Endodermal cell (in vitro differentiated cells): Measurements from ENCODE around the gene NCKAP5. TPM values are rescaled to one million over a fixed set of nuclear protein-coding genes. Genes with fewer than 3 reads are reported as not detected.

Experiments used
- DNase-seq: peaks from one replicate; pipeline ENCODE4 v3.0.0-alpha.2; 2017
- H3K27ac ChIP-seq: 2 replicates; pipeline ENCODE4 v1.5.1; 2013; ENCODE audit warnings: mild to moderate bottlenecking, low read depth, low read length, moderate library complexity
- H3K27me3 ChIP-seq: 2 replicates; pipeline ENCODE4 v1.6.1; 2013; ENCODE audit warnings: mild to moderate bottlenecking, low read length, moderate library complexity; ENCODE audit not compliant: insufficient read depth, control insufficient read depth, poor library complexity, severe bottlenecking
- H3K36me3 ChIP-seq: 2 replicates; pipeline ENCODE4 v1.7.0; 2013; ENCODE audit warnings: mild to moderate bottlenecking, low read length, moderate library complexity; ENCODE audit not compliant: control insufficient read depth, insufficient read depth
- H3K4me1 ChIP-seq: one replicate; pipeline ENCODE4 v1.7.0; 2013; ENCODE audit warnings: low read length; ENCODE audit not compliant: control insufficient read depth, insufficient read depth
- H3K4me3 ChIP-seq: 2 replicates; pipeline ENCODE4 v1.5.1; 2013; ENCODE audit warnings: mild to moderate bottlenecking, low read length, moderate library complexity
- H3K9ac ChIP-seq: 2 replicates; pipeline ENCODE4 v1.6.1; 2013; ENCODE audit warnings: mild to moderate bottlenecking, low read length, moderate library complexity; ENCODE audit not compliant: poor library complexity, severe bottlenecking; ENCODE audit errors: extremely low read depth
- H3K9me3 ChIP-seq: 2 replicates; pipeline ENCODE4 v1.6.1; 2013; ENCODE audit warnings: mild to moderate bottlenecking, low read length, moderate library complexity; ENCODE audit not compliant: control insufficient read depth
- H3K27ac Mint-ChIP-seq: 2 replicates; pipeline ENCODE4 v1.8.0; 2020; ENCODE audit warnings: mixed read lengths
- H3K27me3 Mint-ChIP-seq: 2 replicates; pipeline ENCODE4 v1.8.0; 2021; ENCODE audit warnings: mild to moderate bottlenecking, mixed read lengths; ENCODE audit not compliant: insufficient read depth
- H3K36me3 Mint-ChIP-seq: 2 replicates; pipeline ENCODE4 v1.8.0; 2020; ENCODE audit warnings: low read depth, mixed read lengths
- H3K4me1 Mint-ChIP-seq: 2 replicates; pipeline ENCODE4 v1.8.0; 2020; ENCODE audit warnings: mixed read lengths
- H3K4me3 Mint-ChIP-seq: 2 replicates; pipeline ENCODE4 v1.8.0; 2020; ENCODE audit warnings: mild to moderate bottlenecking, moderate library complexity, mixed read lengths
- H3K9me3 Mint-ChIP-seq: 2 replicates; pipeline ENCODE4 v1.8.0; 2020; ENCODE audit warnings: mild to moderate bottlenecking, mixed read lengths
- WGBS, 2 experiments: methylation state at CpG; one replicate each; pipeline versions ENCODE4 v1.1.5 to v1.1.7; 2013; ENCODE audit warnings: missing lambda C conversion rate in 2 of 2, mixed read lengths in 1 of 2; ENCODE audit not compliant: insufficient coverage in 1 of 2, insufficient read length in 1 of 2; 5-methylcytosine and 5-hydroxymethylcytosine counted together
- total RNA-seq, 2 donors: library from RNA; stranded (reverse); fragmentation: NEBNext Ultra II Directional in 1 of 2; extraction: Animal tissue kit (Norgen Biotek cat#: 25700) in 1 of 2; gene quantifications; 2 replicates in 1 of 2; 3 replicates in 1 of 2; pipeline ENCODE4 v1.2.1, GENCODE V29; 2021
- TF ChIP-seq, protein P1 (sequence below): fragments of 200-600 bp; sonication (generic); conservative IDR thresholded peaks from 2 replicates; pipeline ENCODE4 v1.5.0; 2021; ENCODE audit warnings: antibody characterized with exemption, mild to moderate bottlenecking

The NCKAP5 gene
- total RNA-seq, 2 donors from 2014 or later = 0.58 to 0.92 TPM

DNA sequence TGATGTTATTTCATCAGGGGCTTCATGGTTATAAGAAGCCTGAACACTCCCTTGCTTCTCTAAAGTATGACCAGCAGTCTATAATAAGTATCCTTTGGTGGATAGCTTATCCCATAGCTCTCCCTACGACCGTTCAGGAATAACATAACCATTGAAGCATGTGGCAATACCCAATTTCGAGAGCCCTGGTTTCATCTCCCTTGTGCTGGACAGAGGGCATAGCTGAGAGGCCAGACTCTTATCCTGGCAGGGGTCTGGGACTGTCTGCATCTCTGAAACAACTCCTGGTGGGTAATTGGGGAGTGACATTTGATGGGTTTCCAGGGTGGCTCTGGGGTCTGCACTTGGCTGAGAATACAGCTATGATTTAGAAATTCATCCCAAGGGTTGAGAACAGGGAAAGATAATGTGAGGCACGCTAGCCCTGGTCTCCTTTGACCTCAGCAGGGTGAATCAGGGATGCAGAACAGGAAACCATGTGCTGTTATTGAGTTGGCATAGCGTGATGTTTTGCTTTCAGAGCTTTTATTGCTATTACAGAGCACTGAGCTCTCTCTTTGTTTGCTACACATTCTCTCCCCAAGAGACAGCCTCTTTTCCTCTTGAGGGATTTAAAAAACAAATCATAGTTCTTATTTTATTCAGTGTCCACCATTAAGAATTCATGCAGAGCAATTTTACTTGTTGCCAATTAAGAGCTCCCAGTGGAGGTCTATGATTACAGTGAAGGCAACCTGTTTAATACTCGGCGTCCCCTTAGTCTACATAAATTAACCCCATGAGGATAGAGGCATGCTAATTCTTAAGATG is 274.5 kb downstream of the NCKAP5 start:
- H3K27ac ChIP-seq = no peak overlapping the region
- H3K9ac ChIP-seq = no peak overlapping the region
- Mint-ChIP-seq H3K9me3 (no peaks in the 10 kb centered on the region), H3K27me3 (no peaks in the 10 kb centered on the region), H3K4me1 (no peaks in the 10 kb centered on the region), H3K4me3 (no peak overlapping the region), H3K36me3 (no peaks in the 10 kb centered on the region), H3K27ac (no peak overlapping the region)
- H3K9me3 ChIP-seq = no peaks in the 10 kb centered on the region
- H3K4me3 ChIP-seq = no peak overlapping the region
- H3K4me1 ChIP-seq = no peaks in the 10 kb centered on the region
- H3K27me3 ChIP-seq = no peaks in the 10 kb centered on the region
- DNase-seq = no peak
- WGBS, 2 experiments = 90 to 95% methylated on average over 6 to 7 of the region's 7 CpGs
- no peaks in the 10 kb centered on the region for H3K36me3 ChIP-seq
- TF ChIP-seq, protein P1, sequence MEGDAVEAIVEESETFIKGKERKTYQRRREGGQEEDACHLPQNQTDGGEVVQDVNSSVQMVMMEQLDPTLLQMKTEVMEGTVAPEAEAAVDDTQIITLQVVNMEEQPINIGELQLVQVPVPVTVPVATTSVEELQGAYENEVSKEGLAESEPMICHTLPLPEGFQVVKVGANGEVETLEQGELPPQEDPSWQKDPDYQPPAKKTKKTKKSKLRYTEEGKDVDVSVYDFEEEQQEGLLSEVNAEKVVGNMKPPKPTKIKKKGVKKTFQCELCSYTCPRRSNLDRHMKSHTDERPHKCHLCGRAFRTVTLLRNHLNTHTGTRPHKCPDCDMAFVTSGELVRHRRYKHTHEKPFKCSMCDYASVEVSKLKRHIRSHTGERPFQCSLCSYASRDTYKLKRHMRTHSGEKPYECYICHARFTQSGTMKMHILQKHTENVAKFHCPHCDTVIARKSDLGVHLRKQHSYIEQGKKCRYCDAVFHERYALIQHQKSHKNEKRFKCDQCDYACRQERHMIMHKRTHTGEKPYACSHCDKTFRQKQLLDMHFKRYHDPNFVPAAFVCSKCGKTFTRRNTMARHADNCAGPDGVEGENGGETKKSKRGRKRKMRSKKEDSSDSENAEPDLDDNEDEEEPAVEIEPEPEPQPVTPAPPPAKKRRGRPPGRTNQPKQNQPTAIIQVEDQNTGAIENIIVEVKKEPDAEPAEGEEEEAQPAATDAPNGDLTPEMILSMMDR = no peak

DNA sequence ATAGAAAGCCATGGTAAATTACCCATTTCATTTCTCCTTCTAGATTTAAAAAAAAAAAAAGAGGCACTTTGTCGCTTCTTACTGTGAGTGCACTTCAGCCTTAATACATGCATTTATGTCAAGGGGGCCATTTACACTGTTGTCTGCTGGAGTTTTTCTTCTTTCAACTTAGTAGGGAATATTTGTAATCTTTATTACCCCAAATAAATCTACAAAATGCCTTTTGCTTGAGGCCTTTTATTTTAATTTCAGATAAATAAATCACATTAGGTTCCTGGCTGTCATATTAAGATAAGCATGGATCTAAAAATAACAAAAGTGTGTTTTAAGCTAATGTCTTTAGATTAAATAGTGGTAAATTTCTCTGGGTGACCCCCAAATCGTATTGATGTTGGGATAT is 276.0 kb downstream of the NCKAP5 start:
- H3K27ac Mint-ChIP-seq = no peak overlapping the region
- H3K36me3 Mint-ChIP-seq = no peaks in the 10 kb centered on the region
- no peaks in the 10 kb centered on the region for H3K4me1 Mint-ChIP-seq
- DNase-seq = no peak
- Histone ChIP-seq H3K27ac (no peak overlapping the region), H3K9me3 (no peaks in the 10 kb centered on the region), H3K9ac (no peak overlapping the region), H3K36me3 (no peaks in the 10 kb centered on the region), H3K4me3 (no peak overlapping the region), H3K4me1 (no peaks in the 10 kb centered on the region), H3K27me3 (no peaks in the 10 kb centered on the region)
- H3K27me3 Mint-ChIP-seq = no peaks in the 10 kb centered on the region
- no peak overlapping the region for H3K4me3 Mint-ChIP-seq
- 82 to 90% methylated on average over 1 to 2 of the region's 2 CpGs for WGBS, 2 experiments
- TF ChIP-seq, protein P1 = no peak
- H3K9me3 Mint-ChIP-seq = no peaks in the 10 kb centered on the region

DNA sequence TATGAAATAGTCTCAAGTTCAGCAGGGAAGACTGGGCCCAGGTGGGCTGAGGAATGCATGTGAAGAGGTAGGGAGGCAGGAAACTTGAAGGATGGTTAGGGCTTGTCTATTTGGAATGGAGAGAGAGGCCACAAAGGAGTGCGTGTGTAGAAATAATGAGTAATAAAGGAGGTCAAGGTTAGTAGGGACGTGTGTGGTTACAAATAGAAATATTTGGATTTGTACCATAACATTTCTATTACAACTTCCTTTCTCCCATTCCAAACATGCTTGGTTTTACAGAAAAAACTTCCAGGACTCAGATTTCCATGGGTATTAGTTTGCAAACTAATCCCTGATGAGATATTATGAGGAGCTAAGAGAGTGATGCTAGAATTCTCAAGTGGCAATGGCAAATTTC is 280.6 kb downstream of the NCKAP5 start:
- Histone ChIP-seq H3K36me3 (no peaks in the 10 kb centered on the region), H3K9ac (no peak overlapping the region), H3K4me3 (no peak overlapping the region), H3K9me3 (no peaks in the 10 kb centered on the region), H3K4me1 (no peaks in the 10 kb centered on the region), H3K27me3 (no peaks in the 10 kb centered on the region), H3K27ac (no peak overlapping the region)
- Mint-ChIP-seq H3K9me3 (no peaks in the 10 kb centered on the region), H3K27me3 (no peaks in the 10 kb centered on the region), H3K27ac (no peak overlapping the region), H3K4me1 (no peaks in the 10 kb centered on the region), H3K4me3 (no peak overlapping the region), H3K36me3 (no peaks in the 10 kb centered on the region)
- DNase-seq = no peak
- TF ChIP-seq, protein P1 = no peak
- WGBS, 2 experiments = 100% methylated on average over 1 of the region's 2 CpGs; no CpG with 5 or more reads in 1 of the 2 experiments
